GM12875 (cell line): ENCODE measurements around the gene BRS3.
A peak's percentile ranks its signal among the peaks of the same experiment; 100 is the strongest.

ENCODE experiments used
- H3K4me3 ChIP-seq: one replicate; pipeline ENCODE4 v1.5.1; 2011; ENCODE audit warnings: low read depth, low read length, control low read depth
- CTCF ChIP-seq: IDR thresholded peaks from 2 replicates; pipeline ENCODE4 v1.5.1; 2011; ENCODE audit warnings: low read depth, mild to moderate bottlenecking, control low read depth, inconsistent platforms, low read length, moderate library complexity, borderline replicate concordance; ENCODE audit not compliant: insufficient read depth

The BRS3 gene

DNA sequence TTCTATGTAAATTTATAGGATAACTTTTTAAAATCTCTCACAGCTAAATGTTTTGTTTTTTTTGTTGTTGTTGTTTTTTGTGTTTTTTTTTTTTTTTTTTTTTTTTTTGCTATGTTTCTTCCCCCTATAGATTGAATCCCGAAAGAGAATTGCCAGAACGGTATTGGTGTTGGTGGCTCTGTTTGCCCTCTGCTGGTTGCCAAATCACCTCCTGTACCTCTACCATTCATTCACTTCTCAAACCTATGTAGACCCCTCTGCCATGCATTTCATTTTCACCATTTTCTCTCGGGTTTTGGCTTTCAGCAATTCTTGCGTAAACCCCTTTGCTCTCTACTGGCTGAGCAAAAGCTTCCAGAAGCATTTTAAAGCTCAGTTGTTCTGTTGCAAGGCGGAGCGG lies 4.1 kb downstream of the BRS3 start:
- no peak for TF ChIP-seq CTCF

GRCh38 chrX:136493011-136493410 lies 5.3 kb downstream of the BRS3 start:
- no peak overlapping the region for H3K4me3 ChIP-seq
- no peak for TF ChIP-seq CTCF

More for the DNA sequence above, 4.1 kb downstream of the BRS3 start:
- no peak overlapping the region for H3K4me3 ChIP-seq

DNA sequence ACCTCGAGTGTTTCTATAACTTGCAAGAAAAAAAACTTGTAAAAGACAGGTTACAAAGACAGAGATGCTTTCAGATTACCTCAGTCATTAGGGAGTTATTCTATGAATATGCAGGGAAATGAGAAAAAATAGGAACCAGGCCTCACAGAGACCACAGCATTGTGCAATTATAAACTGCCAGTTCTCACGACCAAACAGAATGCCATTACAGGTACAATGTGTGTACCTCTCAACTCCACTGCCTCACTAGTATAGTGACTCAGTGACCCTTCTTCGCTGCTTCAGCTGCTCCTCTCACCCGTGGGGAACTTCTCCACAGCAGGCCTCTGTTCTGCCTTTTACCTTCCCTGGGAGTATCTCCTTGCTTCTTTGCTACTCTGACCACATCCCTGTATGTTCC lies 7.3 kb downstream of the BRS3 start:
- no peak overlapping the region for H3K4me3 ChIP-seq
- TF ChIP-seq CTCF = no peak

DNA sequence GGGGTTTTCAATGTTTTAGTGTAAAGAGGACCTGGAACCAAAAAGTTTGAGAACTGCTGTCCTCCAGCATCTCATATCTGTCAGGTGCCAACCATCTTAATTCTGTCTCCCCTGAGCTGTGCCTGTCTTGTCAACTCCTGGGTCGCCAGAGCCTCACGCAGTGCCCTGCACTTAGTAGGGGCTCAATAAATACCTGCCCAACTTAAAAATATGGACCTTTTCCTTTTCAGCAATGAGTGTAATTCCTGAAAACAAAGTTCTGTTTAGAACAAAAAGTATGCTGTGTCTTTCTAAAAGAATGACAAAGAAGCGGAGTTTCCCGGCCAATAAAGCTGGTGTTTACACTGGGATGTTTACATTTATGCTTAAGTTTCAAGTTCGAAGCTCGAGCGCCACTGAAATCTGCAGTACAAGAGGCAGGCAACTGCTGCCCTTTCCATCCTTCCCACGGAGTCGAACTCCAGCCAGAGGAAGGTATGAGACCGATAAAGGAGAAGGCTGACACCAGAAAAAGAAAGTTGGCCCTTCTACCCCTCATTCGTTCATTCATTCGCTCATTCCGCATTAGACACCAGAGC lies 8.5 kb downstream of the BRS3 start:
- no peak for TF ChIP-seq CTCF
- H3K4me3 ChIP-seq = peak overlapping the region; percentile 52

DNA sequence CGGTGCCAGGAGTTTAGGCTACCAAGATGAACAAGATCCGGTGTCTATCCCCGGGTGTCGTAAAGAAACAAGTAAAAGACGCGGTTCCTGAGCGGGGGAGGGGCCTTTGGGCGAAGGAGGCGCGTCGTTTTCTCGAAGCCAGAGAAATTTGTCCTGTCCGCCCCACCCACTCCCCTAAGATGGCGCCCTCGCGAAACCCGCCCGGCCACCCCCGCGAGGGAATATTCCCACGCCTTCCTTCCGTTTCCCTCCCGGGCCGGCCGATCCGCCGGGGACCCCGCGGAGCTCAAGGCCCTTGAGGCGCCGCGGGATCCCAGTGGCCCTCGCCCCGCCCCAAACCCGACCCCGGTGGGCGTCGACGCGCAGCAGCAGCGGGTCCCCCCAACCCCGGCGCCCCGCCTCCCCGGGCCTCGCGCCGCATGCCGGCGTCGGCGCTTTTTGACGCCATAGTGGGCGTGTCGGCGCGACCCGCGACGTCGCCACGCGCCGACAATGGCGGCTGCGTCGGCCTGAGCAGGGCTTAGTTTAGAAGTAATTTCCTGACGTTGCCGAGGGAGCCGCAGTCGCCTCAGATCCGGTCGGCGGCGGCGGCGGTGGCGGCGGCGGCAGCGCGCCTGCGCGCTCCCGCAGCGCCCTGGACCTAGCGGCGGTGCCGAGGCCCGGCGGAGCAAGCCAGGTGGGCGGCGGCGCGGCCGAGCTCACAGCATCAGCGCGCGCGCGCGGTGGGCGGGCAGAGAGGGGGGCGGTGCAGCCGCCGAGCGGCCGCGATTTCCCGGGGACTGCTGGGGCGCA lies 9.2 kb downstream of the BRS3 start:
- no peak for TF ChIP-seq CTCF
- H3K4me3 ChIP-seq = peak overlapping the region; percentile 75

GRCh38 chrX:136497556-136498052 lies 9.9 kb downstream of the BRS3 start, which contains the start of gene HTATSF1:
Gene HTATSF1 (plus strand): TSS chrX:136497592. CDS start chrX:136497685, 93 bp downstream.
- no peak for TF ChIP-seq CTCF
- peak within 1 kb of the TSS; percentile 75 for H3K4me3 ChIP-seq

- no peak for TF ChIP-seq CTCF
- H3K4me3 ChIP-seq = no peak overlapping the region
Observed at GRCh38 chrX:136519069-136519468, 31.3 kb downstream of the BRS3 start.
